ENCODE measurements around the gene RNPS1.
A peak's percentile ranks its signal among the peaks of the same experiment; 100 is the strongest.

Gene RNPS1

DNA sequence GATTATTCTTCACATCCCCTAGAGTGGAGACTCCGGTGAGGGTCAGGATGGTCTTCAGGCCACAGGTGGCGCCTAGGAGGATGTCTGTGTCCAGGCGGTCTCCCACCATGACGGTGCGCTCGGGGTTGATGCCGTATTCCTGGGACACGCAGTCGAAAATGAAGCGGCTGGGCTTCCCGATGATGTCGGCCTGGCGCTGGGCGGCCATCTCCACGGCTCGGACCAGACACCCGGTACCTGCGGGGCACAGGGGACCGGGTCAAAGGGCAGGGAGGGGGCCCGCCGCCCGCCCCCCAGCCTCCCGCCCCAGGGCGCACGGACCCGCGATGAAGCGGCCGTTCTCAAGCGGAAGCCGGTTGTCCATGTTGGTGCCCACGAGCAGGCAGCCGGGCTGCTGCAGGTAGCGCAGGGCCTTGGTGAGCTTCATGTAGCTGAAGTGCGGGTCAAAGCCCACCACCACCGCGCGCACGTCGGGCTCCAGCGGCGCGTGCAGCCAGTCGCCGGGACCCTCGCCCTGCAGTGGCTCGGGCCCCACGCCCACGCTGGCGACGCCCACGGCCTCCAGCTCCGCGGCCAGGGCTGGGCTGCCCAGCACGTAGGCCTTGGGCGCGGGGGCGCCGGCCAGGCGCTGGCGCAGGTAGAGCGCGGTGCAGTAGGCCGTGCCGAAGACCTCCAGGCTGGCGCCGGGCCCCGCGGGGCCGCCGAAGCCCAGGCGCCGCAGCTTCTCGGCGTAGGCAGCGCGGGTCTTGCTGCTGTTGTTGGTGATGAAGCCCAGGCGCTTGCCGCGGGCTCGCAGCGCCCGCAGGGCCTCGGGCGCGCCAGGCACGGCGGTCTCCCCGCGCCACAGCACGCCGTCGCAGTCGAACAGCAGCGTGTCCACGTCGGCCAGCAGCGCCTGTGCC, 53.9 kb downstream of the RNPS1 start:
- TF ChIP-seq, protein P1, sequence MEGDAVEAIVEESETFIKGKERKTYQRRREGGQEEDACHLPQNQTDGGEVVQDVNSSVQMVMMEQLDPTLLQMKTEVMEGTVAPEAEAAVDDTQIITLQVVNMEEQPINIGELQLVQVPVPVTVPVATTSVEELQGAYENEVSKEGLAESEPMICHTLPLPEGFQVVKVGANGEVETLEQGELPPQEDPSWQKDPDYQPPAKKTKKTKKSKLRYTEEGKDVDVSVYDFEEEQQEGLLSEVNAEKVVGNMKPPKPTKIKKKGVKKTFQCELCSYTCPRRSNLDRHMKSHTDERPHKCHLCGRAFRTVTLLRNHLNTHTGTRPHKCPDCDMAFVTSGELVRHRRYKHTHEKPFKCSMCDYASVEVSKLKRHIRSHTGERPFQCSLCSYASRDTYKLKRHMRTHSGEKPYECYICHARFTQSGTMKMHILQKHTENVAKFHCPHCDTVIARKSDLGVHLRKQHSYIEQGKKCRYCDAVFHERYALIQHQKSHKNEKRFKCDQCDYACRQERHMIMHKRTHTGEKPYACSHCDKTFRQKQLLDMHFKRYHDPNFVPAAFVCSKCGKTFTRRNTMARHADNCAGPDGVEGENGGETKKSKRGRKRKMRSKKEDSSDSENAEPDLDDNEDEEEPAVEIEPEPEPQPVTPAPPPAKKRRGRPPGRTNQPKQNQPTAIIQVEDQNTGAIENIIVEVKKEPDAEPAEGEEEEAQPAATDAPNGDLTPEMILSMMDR (IDR thresholded peaks at IDR 0.05; ENCODE audit: low read depth, low read length), result no peak
- peak overlapping the region; percentile 72 for H3K4me3 ChIP-seq (ENCODE audit: low read depth, low read length)

DNA sequence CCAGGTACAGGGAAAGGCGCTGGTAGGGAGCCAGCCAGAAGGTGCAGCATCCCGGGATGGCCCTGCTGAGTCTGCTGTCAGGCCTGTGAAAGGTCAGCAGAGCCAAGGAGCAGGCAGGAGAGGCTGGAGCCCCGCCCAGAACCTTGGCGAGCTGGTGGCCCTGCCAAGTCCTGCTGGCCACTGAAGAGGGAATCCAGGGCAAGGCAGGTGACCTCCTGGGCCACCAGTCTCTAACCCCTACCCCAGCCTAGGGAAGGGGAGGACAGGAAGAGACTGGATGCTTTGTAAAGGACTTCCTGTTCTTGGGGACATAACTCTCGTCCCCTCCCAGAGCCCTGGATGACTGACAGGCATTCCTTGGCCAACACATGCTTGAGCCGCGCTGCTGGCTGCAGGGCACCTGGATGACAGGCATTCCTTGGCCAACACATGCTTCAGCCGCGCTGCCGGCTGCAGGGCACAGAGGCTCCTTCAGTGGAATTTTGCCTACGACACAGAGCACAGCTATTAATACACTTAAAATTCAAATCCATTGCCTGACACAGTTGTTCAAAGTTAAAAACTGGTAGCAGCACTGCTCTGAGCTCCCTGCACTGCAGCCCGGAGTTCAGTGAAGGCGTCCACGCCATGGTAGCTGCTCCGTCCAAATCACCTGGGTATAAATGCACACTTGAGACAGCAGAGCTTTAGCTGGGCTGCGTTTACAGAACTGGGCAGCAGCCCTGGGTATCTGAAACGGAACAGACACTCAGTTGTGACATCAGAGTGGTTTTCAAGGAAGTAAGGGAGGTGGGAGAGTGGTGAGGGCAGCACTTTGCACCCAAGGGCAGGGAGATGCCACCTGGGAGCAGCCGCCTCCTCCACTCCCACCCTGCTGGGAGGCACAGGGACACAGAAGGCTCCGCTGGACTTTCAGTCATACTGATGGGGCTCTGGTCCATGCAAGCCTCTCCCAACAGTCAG, 55.3 kb downstream of the RNPS1 start:
- TF ChIP-seq, protein P1 (IDR thresholded peaks at IDR 0.05; ENCODE audit: low read depth, low read length), result no peak
- peak overlapping the region; percentile 72 for H3K4me3 ChIP-seq (ENCODE audit: low read depth, low read length)

DNA sequence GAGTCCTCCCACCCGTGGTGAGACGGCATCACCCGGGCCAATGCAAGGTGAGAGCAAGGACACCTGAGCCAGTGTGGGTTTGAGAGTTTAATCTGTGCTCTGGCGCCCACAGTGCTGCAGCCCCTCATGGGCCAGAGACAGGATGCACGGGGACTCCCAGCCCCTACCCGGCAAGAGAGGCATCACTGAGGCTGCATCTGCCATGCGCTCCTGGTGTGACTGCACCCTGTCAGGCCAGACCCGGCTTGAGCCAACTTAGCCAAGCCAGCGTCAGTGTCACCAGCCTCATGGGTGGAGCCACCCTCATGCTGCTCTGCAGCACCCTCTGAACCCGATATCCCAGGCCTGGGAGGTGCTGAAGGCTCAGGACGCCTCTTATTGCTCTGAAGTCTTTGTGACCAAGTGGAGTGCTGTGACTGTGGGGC, 56.0 kb downstream of the RNPS1 start:
- TF ChIP-seq, protein P1 (IDR thresholded peaks at IDR 0.05; ENCODE audit: low read depth, low read length), result no peak

DNA sequence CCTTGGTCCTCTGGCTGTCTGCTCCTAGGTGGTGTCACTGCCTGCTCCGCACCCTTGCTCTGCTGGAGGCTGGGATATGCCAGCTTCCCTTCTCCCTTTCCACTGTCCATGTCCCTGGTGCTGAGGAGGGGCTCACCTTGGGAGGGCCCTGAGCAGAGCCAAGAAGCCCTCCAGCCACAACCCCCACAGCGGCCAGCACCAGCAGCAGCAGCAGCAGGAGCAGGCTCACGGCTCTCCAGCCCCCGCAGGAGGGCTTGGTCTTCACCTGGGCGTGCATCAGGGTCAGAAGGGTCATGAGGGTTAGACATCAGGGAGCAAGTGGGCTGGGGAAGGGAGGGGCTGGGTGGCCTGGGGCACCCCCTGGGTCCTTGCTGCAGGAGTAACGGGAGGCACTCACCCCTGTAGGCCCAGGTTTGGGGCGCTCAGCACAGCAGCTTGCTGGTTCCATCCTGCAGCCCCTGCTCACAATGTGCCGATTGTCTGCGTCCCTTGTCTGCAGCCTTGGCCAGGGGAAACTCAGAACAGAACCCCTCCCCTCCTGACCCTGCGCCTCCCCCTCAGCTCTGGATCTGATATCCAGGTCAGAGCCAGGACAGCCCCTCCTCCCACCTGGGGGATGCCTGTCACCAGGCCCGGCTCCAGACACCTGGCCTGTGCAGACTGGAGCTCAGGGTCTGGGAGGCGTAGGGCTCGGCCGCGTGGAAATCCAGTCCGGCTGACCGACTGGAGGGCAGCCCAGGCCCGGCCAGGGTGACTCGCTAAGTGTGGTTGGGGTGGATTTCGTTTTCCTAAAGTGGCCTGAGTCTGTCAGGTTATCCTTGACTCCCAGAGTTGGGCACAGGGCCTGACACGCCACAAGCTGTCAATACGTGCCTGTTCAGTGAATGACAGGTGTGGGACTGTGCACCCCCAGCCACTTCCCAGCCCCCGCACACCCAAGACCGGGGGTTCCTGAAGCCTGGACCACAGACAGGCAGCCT, 57.2 kb downstream of the RNPS1 start, which contains the start of gene BRICD5:
Gene BRICD5, minus strand, starts transcription at position 478 of the 980 bp plus-strand sequence. Its CDS starts 30 bp downstream, at position 448.
- no peak within 1 kb of the TSS for H3K4me3 ChIP-seq (ENCODE audit: low read depth, low read length)
- TF ChIP-seq, protein P1 (IDR thresholded peaks at IDR 0.05; ENCODE audit: low read depth, low read length), result no peak

More for the DNA sequence above, 56.0 kb downstream of the RNPS1 start:
- H3K4me3 ChIP-seq (ENCODE audit: low read depth, low read length), result no peak overlapping the region

DNA sequence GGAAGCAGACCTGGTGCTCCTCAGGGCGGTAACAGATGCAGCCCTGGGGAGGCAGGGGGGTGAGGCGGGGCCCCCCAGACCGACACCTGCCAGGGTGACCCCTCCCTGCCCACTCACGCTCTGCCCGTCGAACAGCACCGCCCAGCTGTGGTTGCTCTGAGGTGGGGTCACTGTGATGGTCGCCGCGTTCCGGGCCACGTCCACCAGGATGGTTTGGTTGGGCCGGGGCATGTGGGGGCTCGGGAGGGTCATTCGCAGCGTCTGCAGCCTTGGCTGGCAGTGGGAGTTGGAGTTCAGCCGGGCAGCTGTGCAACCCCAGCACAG, 58.0 kb downstream of the RNPS1 start:
- no peak overlapping the region for H3K4me3 ChIP-seq (ENCODE audit: low read depth, low read length)
- TF ChIP-seq, protein P1 (IDR thresholded peaks at IDR 0.05; ENCODE audit: low read depth, low read length), result no peak

DNA sequence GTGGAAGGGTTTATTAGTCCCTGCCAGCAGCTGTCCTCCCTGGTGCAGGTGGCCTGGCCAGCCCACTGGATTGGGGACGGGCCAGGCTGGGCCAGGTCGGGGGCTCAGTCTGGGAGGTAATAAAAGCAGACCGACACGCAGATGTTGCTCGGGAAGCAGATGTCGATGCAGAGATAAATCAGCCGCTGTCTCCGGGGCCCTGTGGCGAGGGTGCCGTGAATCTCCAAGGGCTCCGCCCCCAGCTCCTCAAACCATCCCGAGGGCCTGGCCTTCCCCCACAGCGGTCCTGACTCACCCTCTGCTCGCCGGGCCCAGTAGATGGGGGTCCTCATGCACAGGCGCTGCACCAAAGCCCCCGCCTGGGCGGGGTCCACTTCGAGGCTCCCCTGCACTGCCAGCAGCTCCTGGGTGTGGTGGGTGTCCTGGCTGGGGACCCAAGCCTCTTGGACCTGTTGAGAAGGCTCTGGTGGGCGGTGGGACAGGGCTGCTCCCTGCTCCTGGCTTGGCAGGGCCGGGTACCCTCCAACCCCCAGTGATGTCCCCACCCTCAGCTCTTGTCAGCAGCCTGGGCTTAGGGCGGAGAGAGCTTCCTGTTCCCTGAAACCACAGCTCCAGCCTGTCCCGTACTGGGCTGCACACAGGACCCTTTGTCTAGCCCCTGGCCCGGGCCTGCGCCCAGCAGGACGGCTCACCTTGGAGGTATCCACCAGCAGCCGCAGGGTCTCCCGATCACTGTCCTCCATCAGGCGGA, 58.5 kb downstream of the RNPS1 start:
- TF ChIP-seq, protein P1 (IDR thresholded peaks at IDR 0.05; ENCODE audit: low read depth, low read length), result no peak
- H3K4me3 ChIP-seq (ENCODE audit: low read depth, low read length), result no peak overlapping the region
